Endothelial cell of umbilical vein (primary cell): Measurements from ENCODE around the gene RTN4R. TPM values are rescaled to one million over a fixed set of nuclear protein-coding genes. Genes with fewer than 3 reads are reported as not detected.

ENCODE experiments used
- BruUV-seq: library from RNA; stranded (reverse); fragments of 400-500 nt; replicated peaks from 2 replicates; lab custom pipeline; 2021; lab: Mats Ljungman, UMichigan
- CTCF ChIA-PET: fragments of 300-600, 350-600 bp; sonication (Branson Sonifier 250); formaldehyde crosslinking; loops from one replicate; lab custom pipeline; 2021; ENCODE audit warnings: antibody characterized with exemption, inconsistent platforms; lab: Charles Lee
- POLR2A ChIA-PET: fragments of 300-600, 350-600 bp; sonication (Branson Sonifier 250); formaldehyde crosslinking; loops from one replicate; lab custom pipeline; 2021; ENCODE audit warnings: antibody characterized with exemption, inconsistent platforms; lab: Charles Lee
- DNase-seq: peaks from one replicate; pipeline ENCODE4 v3.0.0-alpha.2; 2011; ENCODE audit warnings: low read depth, low spot score
- FAIRE-seq: peaks from 2 replicates; lab custom pipeline; 2011; peaks lifted over from hg19 to GRCh38; lab: Jason Lieb, UNC
- H2AFZ ChIP-seq: 2 replicates; pipeline ENCODE4 v1.6.0; 2012; ENCODE audit warnings: low read depth, low read length, control low read depth, inconsistent platforms
- H3K27ac ChIP-seq: 2 replicates; pipeline ENCODE4 v1.5.1; 2011; ENCODE audit warnings: low read depth, mild to moderate bottlenecking, control low read depth, low read length, moderate library complexity; ENCODE audit not compliant: insufficient read depth
- H3K27me3 ChIP-seq, 2 experiments: 2 replicates each; pipeline versions ENCODE4 v1.6.0 to v1.6.1; 2011; ENCODE audit warnings: low read length in 2 of 2, mixed read lengths in 1 of 2; ENCODE audit not compliant: control insufficient read depth in 2 of 2, insufficient read depth in 2 of 2
- H3K36me3 ChIP-seq, 2 experiments: 2 replicates in 1 of 2; 3 replicates in 1 of 2; pipeline ENCODE4 v1.5.1; 2011; ENCODE audit warnings: low read length in 2 of 2, mild to moderate bottlenecking in 1 of 2, moderate library complexity in 1 of 2; ENCODE audit not compliant: control insufficient read depth in 2 of 2, insufficient read depth in 2 of 2; ENCODE audit errors: extremely low read depth in 1 of 2
- H3K4me1 ChIP-seq: 3 replicates; pipeline ENCODE4 v1.5.1; 2011; ENCODE audit warnings: mild to moderate bottlenecking, low read length; ENCODE audit not compliant: control insufficient read depth, insufficient read depth; ENCODE audit errors: extremely low read depth
- H3K4me2 ChIP-seq: 2 replicates; pipeline ENCODE4 v1.6.1; 2011; ENCODE audit warnings: low read length, control low read depth, mixed read lengths; ENCODE audit not compliant: insufficient read depth
- H3K4me3 ChIP-seq, 3 experiments: fragments of 200-600 bp in 1 of 3; sonication (generic), shearing (Covaris generic) in 1 of 3; replicated peaks in 1 of 3; 2 replicates each; pipeline ENCODE4 v1.5.1; 2011 to 2016; ENCODE audit warnings: control low read depth in 3 of 3, low read length in 3 of 3, mild to moderate bottlenecking in 2 of 3, inconsistent platforms in 1 of 3, low read depth in 1 of 3, moderate library complexity in 1 of 3; ENCODE audit not compliant: insufficient read depth in 1 of 3
- H3K79me2 ChIP-seq: 2 replicates; pipeline ENCODE4 v1.6.0; 2012; ENCODE audit warnings: low read length, inconsistent platforms; ENCODE audit not compliant: control insufficient read depth, insufficient read depth
- H3K9ac ChIP-seq: replicated peaks from 2 replicates; pipeline ENCODE3; 2011; ENCODE audit warnings: low read length, control low read depth; ENCODE audit not compliant: insufficient read depth; ENCODE audit errors: extremely low read depth
- H3K9me1 ChIP-seq: replicated peaks from 3 replicates; pipeline ENCODE4 v1.6.0; 2011; ENCODE audit warnings: mild to moderate bottlenecking, low read length; ENCODE audit not compliant: control insufficient read depth, insufficient read depth; ENCODE audit errors: extremely low read depth
- H3K9me3 ChIP-seq: replicated peaks from 2 replicates; pipeline ENCODE4 v1.5.1; 2012; ENCODE audit warnings: low read length, inconsistent platforms; ENCODE audit not compliant: control insufficient read depth, insufficient read depth
- H4K20me1 ChIP-seq: replicated peaks from 2 replicates; pipeline ENCODE3; 2011; ENCODE audit warnings: mild to moderate bottlenecking, low read length; ENCODE audit not compliant: control insufficient read depth, insufficient read depth; ENCODE audit errors: extremely low read depth
- EZH2 ChIP-seq: IDR thresholded peaks from 2 replicates; pipeline ENCODE4 v1.6.1; 2012; ENCODE audit warnings: borderline replicate concordance, low read depth, mild to moderate bottlenecking, moderate library complexity, low read length, inconsistent platforms; ENCODE audit not compliant: severe bottlenecking
- FOS ChIP-seq: IDR thresholded peaks from 2 replicates; pipeline ENCODE4 v1.6.1; 2011; ENCODE audit warnings: mild to moderate bottlenecking, low read length, moderate library complexity, borderline replicate concordance; ENCODE audit not compliant: insufficient read depth
- GATA2 ChIP-seq: IDR thresholded peaks from 2 replicates; pipeline ENCODE4 v1.7.0; 2011; ENCODE audit warnings: low read depth, mild to moderate bottlenecking, moderate library complexity, mixed read lengths, low read length; ENCODE audit not compliant: insufficient read length, insufficient read depth
- JUN ChIP-seq: IDR thresholded peaks from 2 replicates; pipeline ENCODE4 v1.6.1; 2011; ENCODE audit warnings: borderline replicate concordance, low read depth; ENCODE audit not compliant: insufficient read length, insufficient read depth
- MYC ChIP-seq: IDR thresholded peaks from one replicate; pipeline ENCODE4 v1.6.1; 2011; ENCODE audit warnings: mild to moderate bottlenecking, low read depth, low read length
- POLR2A ChIP-seq: IDR thresholded peaks from 2 replicates; pipeline ENCODE4 v1.6.1; 2012; ENCODE audit warnings: low read depth, mild to moderate bottlenecking, control low read depth, low read length
- POLR2AphosphoS5 ChIP-seq: IDR thresholded peaks from 2 replicates; pipeline ENCODE4 v1.6.1; 2012; ENCODE audit warnings: low read depth, mild to moderate bottlenecking, control low read depth, low read length, moderate library complexity; ENCODE audit not compliant: insufficient read depth
- dilution Hi-C: fragments of 300-500 bp; cut with MboI; formaldehyde crosslinking; loops from one replicate; pipeline ENCODE4 v1.15.0; 2019; ENCODE audit warnings: low sequenced_read_pairs; ENCODE audit not compliant: extremely low pct_ligation_motif_present
- intact Hi-C: fragments of 100-400 bp; cut with micrococcal nuclease; formaldehyde crosslinking; loops from one replicate; pipeline ENCODE4 v1.10.0; 2022
- polyA plus RNA-seq, 4 experiments: library from polyadenylated mRNA; depleted of rRNA in 3 of 4; stranded (reverse) in 3 of 4; unstranded in 1 of 4; fragments of >200 nt; gene quantifications; 2 replicates each; pipeline versions ENCODE4 v1.2.1 to v1.2.3, GENCODE V29; 2011 to 2012; ENCODE audit warnings: missing spikeins in 1 of 4
- total RNA-seq: library from RNA; stranded (reverse); gene quantifications from 2 replicates; pipeline ENCODE4 v1.2.3, GENCODE V29; 2021
- TF ChIP-seq, protein P1 (sequence below): IDR thresholded peaks from 2 replicates; pipeline ENCODE4 v1.6.1; 2011; ENCODE audit not compliant: insufficient read depth, insufficient read length
- TF ChIP-seq, protein P2 (sequence below), 2 donors: IDR thresholded peaks; 1 replicate in 1 of 2; 2 replicates in 1 of 2; pipeline ENCODE4 v1.5.1; 2011; ENCODE audit warnings: low read length in 2 of 2, mild to moderate bottlenecking in 2 of 2, moderate library complexity in 2 of 2, control low read depth in 1 of 2, inconsistent platforms in 1 of 2, low read depth in 1 of 2; ENCODE audit not compliant: insufficient read depth in 1 of 2; ENCODE audit errors: extremely low read depth in 1 of 2

The RTN4R gene
- total and polyA plus RNA-seq, 2 donors (not counting 3 experiments of a cell fraction or from before 2014, with no cell fraction given), result 1.2 to 2.2 TPM

DNA sequence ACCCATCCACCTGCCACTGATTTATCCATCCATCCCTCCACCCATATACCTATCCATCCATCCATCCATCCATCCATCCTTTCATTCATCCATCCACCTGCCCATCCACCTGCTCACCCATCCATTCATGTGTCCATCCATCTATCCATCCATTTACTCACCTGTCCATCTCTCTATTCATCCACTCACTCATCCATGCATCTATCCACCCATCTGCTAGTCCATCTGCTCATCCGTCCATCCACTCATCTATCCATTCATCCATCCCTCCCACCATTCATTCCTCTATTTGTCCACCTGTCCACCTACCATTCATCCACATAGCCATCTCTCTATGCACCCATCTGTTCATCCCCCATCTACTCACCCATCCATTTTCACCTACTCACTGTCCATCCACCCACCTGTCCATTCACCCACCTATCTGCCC is 68.7 kb downstream of the RTN4R start:
- no peaks in the 10 kb centered on the region for H3K36me3 ChIP-seq
- CTCF ChIA-PET, result no interaction called here
- no peaks in the 10 kb centered on the region for H3K9me1 ChIP-seq
- no peaks in the 10 kb centered on the region for H3K79me2 ChIP-seq
- H3K27ac ChIP-seq, result no peak overlapping the region
- DNase-seq (no peak), FAIRE-seq (no peak)
- H3K4me3 ChIP-seq, result no peak overlapping the region
- no peaks in the 10 kb centered on the region for H3K9me3 ChIP-seq
- H3K4me1 ChIP-seq, result peaks cover 14% of the 10 kb centered on the region
- H2AFZ ChIP-seq, result no peak overlapping the region
- H3K9ac ChIP-seq, result no peak overlapping the region
- BruUV-seq, result no TSS peak
- intact Hi-C loops (no loop called here), dilution Hi-C loops (no loop called here)
- TF ChIP-seq MYC, result no peak
- TF ChIP-seq GATA2, result no peak
- no peak for TF ChIP-seq POLR2AphosphoS5
- no peak for TF ChIP-seq FOS
- no peak for TF ChIP-seq EZH2
- TF ChIP-seq, protein P1, sequence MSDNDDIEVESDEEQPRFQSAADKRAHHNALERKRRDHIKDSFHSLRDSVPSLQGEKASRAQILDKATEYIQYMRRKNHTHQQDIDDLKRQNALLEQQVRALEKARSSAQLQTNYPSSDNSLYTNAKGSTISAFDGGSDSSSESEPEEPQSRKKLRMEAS, result no peak
- TF ChIP-seq, protein P2, sequence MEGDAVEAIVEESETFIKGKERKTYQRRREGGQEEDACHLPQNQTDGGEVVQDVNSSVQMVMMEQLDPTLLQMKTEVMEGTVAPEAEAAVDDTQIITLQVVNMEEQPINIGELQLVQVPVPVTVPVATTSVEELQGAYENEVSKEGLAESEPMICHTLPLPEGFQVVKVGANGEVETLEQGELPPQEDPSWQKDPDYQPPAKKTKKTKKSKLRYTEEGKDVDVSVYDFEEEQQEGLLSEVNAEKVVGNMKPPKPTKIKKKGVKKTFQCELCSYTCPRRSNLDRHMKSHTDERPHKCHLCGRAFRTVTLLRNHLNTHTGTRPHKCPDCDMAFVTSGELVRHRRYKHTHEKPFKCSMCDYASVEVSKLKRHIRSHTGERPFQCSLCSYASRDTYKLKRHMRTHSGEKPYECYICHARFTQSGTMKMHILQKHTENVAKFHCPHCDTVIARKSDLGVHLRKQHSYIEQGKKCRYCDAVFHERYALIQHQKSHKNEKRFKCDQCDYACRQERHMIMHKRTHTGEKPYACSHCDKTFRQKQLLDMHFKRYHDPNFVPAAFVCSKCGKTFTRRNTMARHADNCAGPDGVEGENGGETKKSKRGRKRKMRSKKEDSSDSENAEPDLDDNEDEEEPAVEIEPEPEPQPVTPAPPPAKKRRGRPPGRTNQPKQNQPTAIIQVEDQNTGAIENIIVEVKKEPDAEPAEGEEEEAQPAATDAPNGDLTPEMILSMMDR (IDR thresholded peaks at IDR 0.05; ENCODE audit: extremely low read depth in 1 of 2, insufficient read depth in 1 of 2, low read depth in 1 of 2, low read length in 2 of 2), result no peak
- no peak for TF ChIP-seq POLR2A
- TF ChIP-seq JUN, result no peak
- H3K27me3 ChIP-seq, result no peaks in the 10 kb centered on the region
- POLR2A ChIA-PET, result no interaction called here
- H4K20me1 ChIP-seq, result no peaks in the 10 kb centered on the region
- H3K4me2 ChIP-seq, result no peak overlapping the region
